ENCODE data around the gene LMAN1L.

The LMAN1L gene

GRCh38 chr15:74794248-74794969 lies 18.2 kb upstream of the LMAN1L start:
- no peak for DNase-seq

GRCh38 chr15:74794970-74795349 lies 17.7 kb upstream of the LMAN1L start:
- DNase-seq = no peak

GRCh38 chr15:74795966-74796625 lies 16.5 kb upstream of the LMAN1L start:
- no peak for DNase-seq

GRCh38 chr15:74798388-74799254 lies 14.0 kb upstream of the LMAN1L start:
- no peak for DNase-seq

- no peak for DNase-seq
These were observed 13.3 kb upstream of the LMAN1L start for GRCh38 chr15:74799255-74799855.

GRCh38 chr15:74799856-74800558 lies 12.6 kb upstream of the LMAN1L start:
- peak; percentile 30 for DNase-seq

GRCh38 chr15:74800559-74801094 lies 12.0 kb upstream of the LMAN1L start:
- DNase-seq = no peak

- DNase-seq = no peak
These were observed 11.2 kb upstream of the LMAN1L start for GRCh38 chr15:74801311-74801997.

GRCh38 chr15:74802290-74802689 lies 10.3 kb upstream of the LMAN1L start:
- no peak for DNase-seq

GRCh38 chr15:74802862-74803447 lies 9.7 kb upstream of the LMAN1L start:
- no peak for DNase-seq

GRCh38 chr15:74804935-74805334 lies 7.7 kb upstream of the LMAN1L start:
- DNase-seq = no peak

- no peak for DNase-seq
These were observed 5.4 kb upstream of the LMAN1L start for GRCh38 chr15:74807282-74807681.

- no peak for DNase-seq
These were observed 4.4 kb upstream of the LMAN1L start for GRCh38 chr15:74808078-74808839.

- no peak for DNase-seq
These were observed 3.8 kb upstream of the LMAN1L start for GRCh38 chr15:74808840-74809229.

GRCh38 chr15:74809242-74809641 lies 3.4 kb upstream of the LMAN1L start:
- DNase-seq = no peak

- DNase-seq = no peak
These were observed 2.7 kb upstream of the LMAN1L start for GRCh38 chr15:74809956-74810355.

- DNase-seq = no peak
These were observed 2.7 kb downstream of the LMAN1L start for GRCh38 chr15:74815121-74815934.

- no peak for DNase-seq
These were observed 3.3 kb downstream of the LMAN1L start for GRCh38 chr15:74815961-74816360.

- DNase-seq = no peak
These were observed 4.2 kb downstream of the LMAN1L start for GRCh38 chr15:74816624-74817369.

All from NCI-H510A treated with DMSO at 0.1 percent for 48 hours (cell line).